OCI-LY7 (cell line): ENCODE measurements around the gene ZNF445. TPM values are rescaled to one million over a fixed set of nuclear protein-coding genes. Genes with fewer than 3 reads are reported as not detected.
A peak's percentile ranks its signal among the peaks of the same experiment; 100 is the strongest.

ENCODE experiments used
- BruUV-seq: library from RNA; stranded (reverse); fragments of 400-500 nt; replicated peaks from 2 replicates; lab custom pipeline; 2021; lab: Mats Ljungman, UMichigan
- CTCF ChIA-PET: fragments of 300-600 bp; sonication (Branson Sonifier 250); formaldehyde crosslinking; loops from one replicate; lab custom pipeline; 2022; ENCODE audit warnings: antibody characterized with exemption; ENCODE audit not compliant: unreplicated experiment; lab: Charles Lee
- POLR2A ChIA-PET: fragments of 300-600 bp; sonication (Branson Sonifier 250); formaldehyde crosslinking; loops from one replicate; lab custom pipeline; 2022; ENCODE audit warnings: antibody characterized with exemption; lab: Charles Lee
- DNase-seq: peaks from one replicate; pipeline ENCODE4 v3.0.0-alpha.2; 2015; ENCODE audit warnings: low spot score
- H2AFZ ChIP-seq: fragments of 200-600 bp; sonication (generic), shearing (Covaris generic); 2 replicates; pipeline ENCODE4 v1.6.1; 2014; ENCODE audit warnings: mild to moderate bottlenecking, antibody characterized with exemption, low read length, moderate library complexity
- H3K27ac ChIP-seq: fragments of 200-600 bp; sonication (generic); 2 replicates; pipeline ENCODE4 v1.5.1; 2014; ENCODE audit warnings: mixed run types, low read depth, mild to moderate bottlenecking, moderate library complexity, low read length, inconsistent platforms; ENCODE audit not compliant: poor library complexity, severe bottlenecking
- H3K36me3 ChIP-seq: fragments of 200-600 bp; sonication (generic); 2 replicates; pipeline ENCODE4 v1.6.1; 2014; ENCODE audit warnings: mild to moderate bottlenecking, antibody characterized with exemption, low read length, moderate library complexity, mixed read lengths; ENCODE audit not compliant: insufficient read depth
- H3K4me1 ChIP-seq: fragments of 200-600 bp; sonication (generic); 2 replicates; pipeline ENCODE4 v1.5.1; 2014; ENCODE audit warnings: mild to moderate bottlenecking, low read length; ENCODE audit not compliant: insufficient read depth, poor library complexity, severe bottlenecking
- H3K4me2 ChIP-seq: fragments of 200-600 bp; sonication (generic); 2 replicates; pipeline ENCODE4 v1.6.1; 2014; ENCODE audit warnings: mild to moderate bottlenecking, low read length
- H3K4me3 ChIP-seq: fragments of 200-600 bp; sonication (generic); 2 replicates; pipeline ENCODE4 v1.5.1; 2014; ENCODE audit warnings: mild to moderate bottlenecking, low read depth, low read length; ENCODE audit not compliant: poor library complexity, severe bottlenecking
- H3K79me2 ChIP-seq: fragments of 200-600 bp; sonication (generic); 2 replicates; pipeline ENCODE4 v1.6.1; 2016; ENCODE audit warnings: low read depth, mild to moderate bottlenecking, low read length, moderate library complexity, mixed read lengths; ENCODE audit not compliant: insufficient read depth
- H3K9me2 ChIP-seq: fragments of 200-600 bp; sonication (generic); 2 replicates; pipeline ENCODE4 v1.6.1; 2016; ENCODE audit warnings: mild to moderate bottlenecking, low read length, mixed read lengths; ENCODE audit not compliant: insufficient read depth
- H3K9me3 ChIP-seq: fragments of 200-600 bp; sonication (generic); 2 replicates; pipeline ENCODE4 v1.6.1; 2014; ENCODE audit warnings: mild to moderate bottlenecking, mixed run types, low read length, mixed read lengths
- H4K20me1 ChIP-seq: fragments of 200-600 bp; sonication (generic); 2 replicates; pipeline ENCODE4 v1.6.1; 2014; ENCODE audit warnings: mild to moderate bottlenecking, antibody characterized with exemption, low read length, moderate library complexity, mixed read lengths; ENCODE audit not compliant: insufficient read depth
- EZH2phosphoT487 ChIP-seq: fragments of 200-600 bp; sonication (generic); IDR thresholded peaks from 2 replicates; pipeline ENCODE4 v1.6.1; 2018; ENCODE audit warnings: low read depth, borderline replicate concordance, mild to moderate bottlenecking, mixed run types, antibody characterized with exemption, low read length, moderate library complexity, mixed read lengths
- intact Hi-C: fragments of 100-400 bp; cut with micrococcal nuclease; formaldehyde crosslinking; loops from one replicate; pipeline ENCODE4 v1.10.0; 2022; ENCODE audit not compliant: unreplicated experiment
- total RNA-seq, 2 experiments: library from RNA; depleted of rRNA in 1 of 2; stranded (reverse); fragments of >200 nt in 1 of 2; shearing (Covaris generic) in 1 of 2; gene quantifications; 2 replicates each; pipeline ENCODE4 v1.2.3, GENCODE V29; 2014 to 2022
- TF ChIP-seq, protein P1 (sequence below): fragments of 200-600 bp; sonication (generic); conservative IDR thresholded peaks from 2 replicates; pipeline ENCODE4 v1.5.1; 2014; ENCODE audit warnings: mild to moderate bottlenecking, antibody characterized with exemption, low read length, moderate library complexity, mixed read lengths

The ZNF445 gene
- total RNA-seq, 2 experiments from 2014 or later, result 3.4 to 11.7 TPM

DNA sequence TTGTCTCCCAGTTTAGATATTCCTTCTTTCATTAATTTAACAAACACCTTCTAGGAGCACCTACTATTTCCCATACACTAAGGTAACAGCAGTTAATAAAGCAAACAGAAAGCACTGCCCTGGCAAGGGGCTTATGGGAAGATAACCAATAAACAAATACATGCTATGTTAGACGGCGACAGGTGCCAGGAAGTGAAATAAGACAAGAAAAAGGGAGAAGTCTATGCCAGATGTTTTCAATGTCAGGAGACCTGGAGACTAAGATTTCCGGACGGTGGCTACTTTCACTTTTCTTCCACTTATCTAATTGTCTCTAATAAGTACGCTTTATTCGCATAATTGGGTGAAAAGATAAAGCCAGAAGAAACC is 32.5 kb upstream of the ZNF445 start:
- no peak for TF ChIP-seq EZH2phosphoT487
- TF ChIP-seq, protein P1, sequence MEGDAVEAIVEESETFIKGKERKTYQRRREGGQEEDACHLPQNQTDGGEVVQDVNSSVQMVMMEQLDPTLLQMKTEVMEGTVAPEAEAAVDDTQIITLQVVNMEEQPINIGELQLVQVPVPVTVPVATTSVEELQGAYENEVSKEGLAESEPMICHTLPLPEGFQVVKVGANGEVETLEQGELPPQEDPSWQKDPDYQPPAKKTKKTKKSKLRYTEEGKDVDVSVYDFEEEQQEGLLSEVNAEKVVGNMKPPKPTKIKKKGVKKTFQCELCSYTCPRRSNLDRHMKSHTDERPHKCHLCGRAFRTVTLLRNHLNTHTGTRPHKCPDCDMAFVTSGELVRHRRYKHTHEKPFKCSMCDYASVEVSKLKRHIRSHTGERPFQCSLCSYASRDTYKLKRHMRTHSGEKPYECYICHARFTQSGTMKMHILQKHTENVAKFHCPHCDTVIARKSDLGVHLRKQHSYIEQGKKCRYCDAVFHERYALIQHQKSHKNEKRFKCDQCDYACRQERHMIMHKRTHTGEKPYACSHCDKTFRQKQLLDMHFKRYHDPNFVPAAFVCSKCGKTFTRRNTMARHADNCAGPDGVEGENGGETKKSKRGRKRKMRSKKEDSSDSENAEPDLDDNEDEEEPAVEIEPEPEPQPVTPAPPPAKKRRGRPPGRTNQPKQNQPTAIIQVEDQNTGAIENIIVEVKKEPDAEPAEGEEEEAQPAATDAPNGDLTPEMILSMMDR, result no peak
- H3K9me3 ChIP-seq, result no peaks in the 10 kb centered on the region
- BruUV-seq, result TSS peak; percentile 76
- intact Hi-C loops, result loop anchor here (2.0 to 10.0 kb wide), 2 partner anchors 33 to 175 kb away; partner anchors contain the start of genes TCAIM and ZNF445
- ChIA-PET CTCF (no interaction called here), POLR2A (no interaction called here)
- H2AFZ ChIP-seq, result peak overlapping the region; percentile 43
- peak overlapping the region; percentile 62 for H3K4me2 ChIP-seq
- H3K4me3 ChIP-seq, result peak overlapping the region; percentile 82
- peak overlapping the region; percentile 33 for H3K27ac ChIP-seq
- peak; percentile 59 for DNase-seq
- no peaks in the 10 kb centered on the region for H4K20me1 ChIP-seq
- peaks cover 6% of the 10 kb centered on the region for H3K4me1 ChIP-seq
- H3K79me2 ChIP-seq, result peaks cover 11% of the 10 kb centered on the region; the same call in 1 of the 2 replicates
- H3K36me3 ChIP-seq, result no peaks in the 10 kb centered on the region; the same call in 1 of the 2 replicates
- no peaks in the 10 kb centered on the region for H3K9me2 ChIP-seq

DNA sequence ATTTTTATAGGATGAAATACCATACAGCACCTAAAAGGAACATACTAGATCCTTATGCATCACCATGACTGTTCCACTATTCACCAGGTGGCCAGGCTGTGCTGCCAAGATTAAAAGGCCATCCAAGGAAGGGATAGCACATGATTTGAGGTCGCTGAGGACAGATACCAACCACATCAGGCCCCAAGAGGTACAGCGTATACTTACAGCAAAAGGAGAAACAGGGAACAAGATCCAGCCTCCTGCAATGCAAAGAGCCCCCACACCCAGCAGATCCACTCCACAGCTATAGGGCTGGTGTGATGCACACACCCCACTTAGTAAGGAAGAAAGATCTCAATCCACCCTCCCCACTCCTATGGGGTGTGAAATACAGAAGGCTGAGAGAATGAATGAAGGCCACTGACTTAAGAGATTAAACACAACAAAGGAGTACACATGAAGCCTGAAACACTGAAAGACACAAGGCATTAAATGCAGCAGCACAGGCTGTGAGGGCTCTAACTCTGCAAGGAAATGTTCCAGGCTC is 32.0 kb upstream of the ZNF445 start:
- DNase-seq, result no peak
- TF ChIP-seq, protein P1, result no peak
- no peak for TF ChIP-seq EZH2phosphoT487
- Histone ChIP-seq H2AFZ (peak overlapping the region; percentile 43; the same call in 1 of the 2 replicates), H3K9me2 (no peaks in the 10 kb centered on the region), H3K36me3 (no peaks in the 10 kb centered on the region; the same call in 1 of the 2 replicates), H3K4me2 (peak overlapping the region; percentile 62), H3K4me1 (peaks cover 6% of the 10 kb centered on the region), H3K79me2 (peaks cover 11% of the 10 kb centered on the region; the same call in 1 of the 2 replicates), H3K27ac (peak overlapping the region; percentile 11), H3K4me3 (peak overlapping the region; percentile 82), H3K9me3 (no peaks in the 10 kb centered on the region), H4K20me1 (no peaks in the 10 kb centered on the region)
- no TSS peak for BruUV-seq
- POLR2A ChIA-PET, result no interaction called here
- intact Hi-C loops, result no loop called here
- CTCF ChIA-PET, result no interaction called here

DNA sequence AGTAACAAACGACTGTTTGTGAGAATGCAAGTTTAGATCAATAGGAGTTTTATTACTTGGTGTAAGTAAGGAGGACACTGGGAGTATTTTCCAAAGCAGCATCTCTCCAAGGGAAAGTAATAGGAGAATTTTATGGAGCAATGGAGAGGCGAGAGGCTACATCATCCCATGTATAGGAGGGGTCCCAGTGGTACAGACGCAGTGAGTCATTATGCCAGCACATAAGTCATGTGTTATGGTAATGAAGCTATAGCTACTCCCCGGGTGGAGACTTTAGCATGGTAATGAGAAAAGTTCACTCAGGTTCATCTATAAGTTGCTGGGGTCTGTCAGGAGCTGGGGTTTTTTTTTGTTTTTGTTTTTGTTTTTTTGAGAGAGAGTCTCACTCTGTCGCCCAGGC is 29.5 kb upstream of the ZNF445 start:
- intact Hi-C loops, result no loop called here
- Histone ChIP-seq H3K9me3 (no peaks in the 10 kb centered on the region), H3K36me3 (no peaks in the 10 kb centered on the region; the same call in 1 of the 2 replicates), H3K4me3 (no peak overlapping the region), H3K9me2 (no peaks in the 10 kb centered on the region), H4K20me1 (no peaks in the 10 kb centered on the region), H3K27ac (no peak overlapping the region), H2AFZ (no peak overlapping the region), H3K79me2 (peaks cover 11% of the 10 kb centered on the region; the same call in 1 of the 2 replicates), H3K4me2 (no peak overlapping the region), H3K4me1 (peaks cover 6% of the 10 kb centered on the region)
- ChIA-PET CTCF (no interaction called here), POLR2A (no interaction called here)
- no peak for TF ChIP-seq EZH2phosphoT487
- TF ChIP-seq, protein P1, result no peak
- DNase-seq, result no peak
- no TSS peak for BruUV-seq
